Fibroblast of lung (primary cell): Measurements from ENCODE around the gene MSI2. TPM values are rescaled to one million over a fixed set of nuclear protein-coding genes. Genes with fewer than 3 reads are reported as not detected.

Source experiments
- DNase-seq, 2 donors: peaks; one replicate each; pipeline versions ENCODE4 v3.0.0 to v3.0.0-alpha.2; 2010; ENCODE audit warnings: low read depth in 2 of 2
- H2AFZ ChIP-seq: 2 replicates; pipeline ENCODE4 v1.5.1; 2012; ENCODE audit warnings: low read length, control low read depth, inconsistent platforms
- H3K27ac ChIP-seq: 2 replicates; pipeline ENCODE4 v1.5.1; 2011; ENCODE audit warnings: low read length, control low read depth; ENCODE audit not compliant: insufficient read depth
- H3K27me3 ChIP-seq: 2 replicates; pipeline ENCODE4 v1.5.1; 2011; ENCODE audit warnings: mild to moderate bottlenecking, low read length; ENCODE audit not compliant: control insufficient read depth, insufficient read depth
- H3K36me3 ChIP-seq: 2 replicates; pipeline ENCODE4 v1.5.1; 2011; ENCODE audit warnings: low read length; ENCODE audit not compliant: control insufficient read depth, insufficient read depth
- H3K4me1 ChIP-seq: 2 replicates; pipeline ENCODE4 v1.5.1; 2011; ENCODE audit warnings: low read length; ENCODE audit not compliant: control insufficient read depth, insufficient read depth; ENCODE audit errors: extremely low read depth
- H3K4me2 ChIP-seq: 2 replicates; pipeline ENCODE4 v1.5.1; 2011; ENCODE audit warnings: low read length, control low read depth; ENCODE audit not compliant: insufficient read depth; ENCODE audit errors: extremely low read depth
- H3K4me3 ChIP-seq, 4 experiments: fragments of 200-600 bp in 1 of 4; sonication (generic) in 1 of 4; replicated peaks in 1 of 4; 2 replicates each; pipeline ENCODE4 v1.5.1; 2011 to 2016; ENCODE audit warnings: low read length in 4 of 4, low read depth in 3 of 4, mild to moderate bottlenecking in 3 of 4, control low read depth in 2 of 4, inconsistent platforms in 1 of 4, mixed read lengths in 1 of 4; ENCODE audit not compliant: insufficient read depth in 1 of 4; ENCODE audit errors: control extremely low read depth in 1 of 4
- H3K79me2 ChIP-seq: 2 replicates; pipeline ENCODE4 v1.5.1; 2012; ENCODE audit warnings: mild to moderate bottlenecking, low read length, inconsistent platforms; ENCODE audit not compliant: control insufficient read depth, insufficient read depth
- H3K9ac ChIP-seq: 2 replicates; pipeline ENCODE4 v1.5.1; 2011; ENCODE audit warnings: mild to moderate bottlenecking, low read length, control low read depth; ENCODE audit not compliant: insufficient read depth
- H3K9me3 ChIP-seq: 2 replicates; pipeline ENCODE4 v1.5.1; 2012; ENCODE audit warnings: low read depth, low read length; ENCODE audit not compliant: control insufficient read depth, insufficient read depth
- H4K20me1 ChIP-seq: 2 replicates; pipeline ENCODE4 v1.5.1; 2011; ENCODE audit warnings: low read length; ENCODE audit not compliant: control insufficient read depth, insufficient read depth; ENCODE audit errors: extremely low read depth
- EZH2 ChIP-seq: IDR thresholded peaks from 2 replicates; pipeline ENCODE4 v1.5.1; 2012; ENCODE audit warnings: low read length, control low read depth, mild to moderate bottlenecking; ENCODE audit errors: missing control alignments
- polyA plus RNA-seq, 2 donors: library from polyadenylated mRNA; depleted of rRNA in 1 of 2; stranded (reverse) in 1 of 2; unstranded in 1 of 2; fragments of >200 nt; gene quantifications; 2 replicates each; pipeline ENCODE4 v1.2.1, GENCODE V29; 2011 to 2012; ENCODE audit warnings: missing spikeins in 1 of 2
- total RNA-seq: library from RNA; depleted of rRNA; stranded (reverse); fragments of >200 nt; gene quantifications from 2 replicates; pipeline ENCODE4 v1.2.1, GENCODE V29; 2014
- TF ChIP-seq, protein P1 (sequence below), 2 donors: IDR thresholded peaks in 1 of 2; conservative IDR thresholded peaks in 1 of 2; 1 replicate in 1 of 2; 2 replicates in 1 of 2; pipeline ENCODE4 v1.5.1; 2011 to 2012; ENCODE audit warnings: low read length in 2 of 2, control low read depth in 1 of 2, inconsistent platforms in 1 of 2, low read depth in 1 of 2, mild to moderate bottlenecking in 1 of 2

The MSI2 gene
- total and polyA plus RNA-seq, 2 donors (not counting 1 experiment from before 2014, with no cell fraction given), result 6.8 to 14.2 TPM

- H3K79me2 ChIP-seq, result no peaks in the 10 kb centered on the region
- no peak overlapping the region for H3K9ac ChIP-seq
- H3K4me3 ChIP-seq, result no peak overlapping the region
- H3K27ac ChIP-seq, result no peak overlapping the region
- no peaks in the 10 kb centered on the region for H4K20me1 ChIP-seq
- no peaks in the 10 kb centered on the region for H3K9me3 ChIP-seq
- H3K4me2 ChIP-seq, result no peak overlapping the region
- no peak for DNase-seq
- TF ChIP-seq, protein P1, sequence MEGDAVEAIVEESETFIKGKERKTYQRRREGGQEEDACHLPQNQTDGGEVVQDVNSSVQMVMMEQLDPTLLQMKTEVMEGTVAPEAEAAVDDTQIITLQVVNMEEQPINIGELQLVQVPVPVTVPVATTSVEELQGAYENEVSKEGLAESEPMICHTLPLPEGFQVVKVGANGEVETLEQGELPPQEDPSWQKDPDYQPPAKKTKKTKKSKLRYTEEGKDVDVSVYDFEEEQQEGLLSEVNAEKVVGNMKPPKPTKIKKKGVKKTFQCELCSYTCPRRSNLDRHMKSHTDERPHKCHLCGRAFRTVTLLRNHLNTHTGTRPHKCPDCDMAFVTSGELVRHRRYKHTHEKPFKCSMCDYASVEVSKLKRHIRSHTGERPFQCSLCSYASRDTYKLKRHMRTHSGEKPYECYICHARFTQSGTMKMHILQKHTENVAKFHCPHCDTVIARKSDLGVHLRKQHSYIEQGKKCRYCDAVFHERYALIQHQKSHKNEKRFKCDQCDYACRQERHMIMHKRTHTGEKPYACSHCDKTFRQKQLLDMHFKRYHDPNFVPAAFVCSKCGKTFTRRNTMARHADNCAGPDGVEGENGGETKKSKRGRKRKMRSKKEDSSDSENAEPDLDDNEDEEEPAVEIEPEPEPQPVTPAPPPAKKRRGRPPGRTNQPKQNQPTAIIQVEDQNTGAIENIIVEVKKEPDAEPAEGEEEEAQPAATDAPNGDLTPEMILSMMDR (conservative IDR thresholded peaks at IDR 0.05 in 1 of 2, IDR thresholded peaks at IDR 0.05 in 1 of 2; ENCODE audit: low read depth in 1 of 2, low read length in 2 of 2), result no peak
- no peak for TF ChIP-seq EZH2
- H3K36me3 ChIP-seq, result no peaks in the 10 kb centered on the region
- no peaks in the 10 kb centered on the region for H3K4me1 ChIP-seq
- no peak overlapping the region for H2AFZ ChIP-seq
- no peaks in the 10 kb centered on the region for H3K27me3 ChIP-seq
Observed at GRCh38 chr17:57625511-57625910, 369.2 kb downstream of the MSI2 start.

DNA sequence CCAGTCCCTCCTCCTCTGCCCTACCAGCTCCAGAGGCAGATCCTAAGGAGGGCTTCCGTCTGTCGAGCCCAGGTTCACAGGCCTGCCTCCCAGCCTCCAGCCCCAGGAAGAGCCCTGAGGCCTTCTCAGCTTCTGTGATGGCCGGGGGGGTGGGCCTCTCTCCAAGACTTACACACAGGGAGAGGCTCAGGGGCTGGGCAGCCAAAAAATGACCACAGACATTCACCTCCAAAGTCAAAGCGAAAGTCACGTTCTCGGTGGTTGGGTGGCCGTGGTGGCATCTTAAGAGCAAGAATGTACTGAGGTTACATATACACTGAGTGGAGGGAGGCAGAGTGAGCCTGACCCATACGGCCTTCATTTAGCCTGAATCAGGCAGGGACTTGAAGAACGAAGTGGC, 369.6 kb downstream of the MSI2 start:
- Histone ChIP-seq H3K4me1 (no peaks in the 10 kb centered on the region), H3K27ac (no peak overlapping the region), H2AFZ (no peak overlapping the region), H3K27me3 (no peaks in the 10 kb centered on the region), H3K9me3 (no peaks in the 10 kb centered on the region), H4K20me1 (no peaks in the 10 kb centered on the region), H3K4me2 (no peak overlapping the region), H3K4me3 (no peak overlapping the region), H3K9ac (no peak overlapping the region), H3K79me2 (no peaks in the 10 kb centered on the region), H3K36me3 (no peaks in the 10 kb centered on the region)
- DNase-seq, result no peak
- TF ChIP-seq, protein P1 (conservative IDR thresholded peaks at IDR 0.05 in 1 of 2, IDR thresholded peaks at IDR 0.05 in 1 of 2; ENCODE audit: low read depth in 1 of 2, low read length in 2 of 2), result no peak
- TF ChIP-seq EZH2, result no peak

DNA sequence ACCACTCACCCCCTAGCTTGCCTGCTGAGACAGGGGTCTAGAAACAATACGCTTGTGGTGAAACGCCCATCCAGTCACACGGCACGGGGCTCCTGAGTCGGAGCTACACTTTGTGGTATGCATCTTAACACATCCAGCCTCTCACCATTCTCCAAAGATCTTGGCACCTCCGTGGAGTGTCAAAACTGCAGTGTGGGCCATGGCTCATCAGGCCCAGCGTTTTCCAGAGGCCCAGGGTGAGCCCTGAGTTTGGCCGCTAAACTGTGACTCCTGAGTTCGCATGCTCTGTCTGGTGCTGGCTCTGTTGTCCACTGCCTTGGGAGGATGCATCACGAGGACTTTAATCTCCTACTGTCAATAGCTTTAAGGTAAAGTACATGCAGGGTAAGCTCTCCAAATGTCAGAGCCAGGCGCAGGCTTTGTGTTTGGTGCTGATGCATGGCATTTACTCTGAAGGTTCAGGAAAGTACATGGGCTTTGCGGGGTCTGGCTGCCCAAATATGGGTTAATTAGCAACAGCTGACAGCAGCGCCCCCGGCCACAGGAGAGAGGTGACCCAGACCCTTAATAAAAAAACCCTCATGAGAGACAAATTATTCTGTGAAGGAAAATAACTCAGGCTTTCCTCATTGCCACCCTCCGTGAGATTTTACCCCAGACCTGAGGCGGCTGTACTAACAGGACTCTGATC, 370.3 kb downstream of the MSI2 start:
- Histone ChIP-seq H3K9ac (no peak overlapping the region), H4K20me1 (no peaks in the 10 kb centered on the region), H3K4me1 (no peaks in the 10 kb centered on the region), H3K36me3 (no peaks in the 10 kb centered on the region), H3K27ac (no peak overlapping the region), H3K9me3 (no peaks in the 10 kb centered on the region), H3K27me3 (no peaks in the 10 kb centered on the region), H3K4me3 (no peak overlapping the region), H2AFZ (no peak overlapping the region), H3K79me2 (no peaks in the 10 kb centered on the region), H3K4me2 (no peak overlapping the region)
- TF ChIP-seq EZH2, result no peak
- TF ChIP-seq, protein P1 (conservative IDR thresholded peaks at IDR 0.05 in 1 of 2, IDR thresholded peaks at IDR 0.05 in 1 of 2; ENCODE audit: low read depth in 1 of 2, low read length in 2 of 2), result no peak
- DNase-seq, result no peak
